HG02610 (cell line): ENCODE results near the gene METTL17.
"Not testable (repeated sequence)": the region's sequence is repeated elsewhere in the genome, so short reads cannot be mapped to it uniquely, and the experiment has no call there.

ENCODE experiments used
- ATAC-seq: cut with Tn5 transposase; IDR thresholded peaks from one replicate; pipeline ENCODE4 v1.9.1; 2021; ENCODE audit warnings: mild to moderate bottlenecking, moderate library complexity; ENCODE audit not compliant: unreplicated experiment

METTL17 gene

GRCh38 chr14:20989787-20990600 lies at the start of gene METTL17:
Gene METTL17 (plus strand): TSS chr14:20989980. CDS start chr14:20990003, 23 bp downstream.
- ATAC-seq: peak; percentile 95

DNA sequence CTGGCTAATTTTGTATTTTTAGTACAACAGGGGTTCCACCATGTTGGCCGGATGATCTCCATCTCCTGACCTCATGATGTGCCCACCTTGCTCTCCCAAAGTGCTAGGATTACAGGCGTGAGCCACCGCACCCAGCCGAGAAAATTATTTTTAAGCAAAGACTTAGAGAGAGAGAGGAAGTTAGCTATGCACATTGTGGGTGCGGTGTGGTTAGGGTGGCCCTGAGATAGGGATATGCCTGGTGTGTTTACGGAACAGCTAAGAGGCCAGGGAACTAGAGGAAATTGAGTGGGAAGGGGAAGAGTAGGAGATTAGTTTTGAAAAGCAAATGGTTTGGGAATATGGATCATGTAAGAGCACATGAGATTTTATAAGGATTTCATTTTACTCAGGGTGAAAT lies 44.6 kb upstream of the METTL17 start:
- not testable (repeated sequence) for ATAC-seq

DNA sequence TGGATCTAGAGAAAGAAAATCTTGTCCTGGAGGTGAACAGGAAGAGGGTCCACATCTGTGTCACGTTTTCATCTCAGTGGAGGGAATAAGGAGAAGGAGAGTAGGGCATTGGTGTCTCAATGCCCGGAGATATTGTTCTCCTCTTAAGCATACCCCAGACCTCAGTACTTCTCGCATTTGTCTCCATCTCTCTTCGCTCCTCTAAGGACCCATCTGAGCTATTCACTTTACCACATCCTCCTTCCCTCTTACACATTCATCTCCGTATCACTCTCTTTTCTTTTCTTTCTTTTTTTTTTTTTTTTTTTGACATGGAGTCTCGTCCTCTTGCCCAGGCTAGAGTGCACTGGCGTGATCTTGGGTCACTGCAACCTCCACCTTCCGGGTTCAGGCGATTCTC lies 43.1 kb upstream of the METTL17 start:
- not testable (repeated sequence) for ATAC-seq

DNA sequence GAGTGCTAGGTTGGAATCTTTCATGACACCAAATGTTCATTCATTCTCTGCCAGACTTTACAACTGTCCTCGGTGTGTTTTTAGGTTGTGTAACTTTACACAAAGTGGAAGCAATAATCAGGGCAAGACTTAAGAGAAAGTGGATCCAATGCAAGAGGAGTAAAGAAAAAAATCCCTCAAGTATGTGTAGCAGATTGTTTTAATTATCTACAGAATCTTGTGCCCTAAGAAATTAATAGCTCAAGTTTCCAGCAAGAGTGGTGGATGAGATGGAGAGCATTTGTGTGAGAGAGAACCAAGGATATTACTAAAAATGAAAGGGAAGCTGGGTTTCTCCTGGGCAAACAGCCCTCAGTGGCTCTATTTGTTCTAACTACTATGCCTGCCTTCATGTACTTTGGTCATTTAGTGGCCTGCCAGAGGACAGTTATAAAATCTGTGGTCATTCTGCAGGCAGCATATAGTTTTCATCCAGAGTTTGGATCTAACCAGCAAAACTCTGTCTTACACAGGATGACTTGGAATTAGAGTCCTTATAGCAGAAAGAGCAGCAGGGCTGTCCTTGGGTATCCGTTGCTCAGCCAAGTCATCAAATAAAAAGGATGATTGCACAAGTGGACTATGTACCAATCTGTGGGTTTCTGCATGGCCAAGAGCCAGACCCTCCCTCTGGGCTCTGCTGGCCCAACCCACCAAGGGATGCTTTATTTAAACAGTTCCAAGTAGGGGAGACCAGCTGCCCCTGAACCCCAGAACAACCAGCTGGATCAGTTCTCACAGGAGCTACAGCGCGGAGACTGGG lies 34.8 kb upstream of the METTL17 start, which contains the start of gene RNASE2:
Gene RNASE2, plus strand, starts transcription at position 752 of the 802 bp plus-strand sequence. CDS start 285 bp downstream, outside the sequence.
- ATAC-seq: not testable (repeated sequence)

DNA sequence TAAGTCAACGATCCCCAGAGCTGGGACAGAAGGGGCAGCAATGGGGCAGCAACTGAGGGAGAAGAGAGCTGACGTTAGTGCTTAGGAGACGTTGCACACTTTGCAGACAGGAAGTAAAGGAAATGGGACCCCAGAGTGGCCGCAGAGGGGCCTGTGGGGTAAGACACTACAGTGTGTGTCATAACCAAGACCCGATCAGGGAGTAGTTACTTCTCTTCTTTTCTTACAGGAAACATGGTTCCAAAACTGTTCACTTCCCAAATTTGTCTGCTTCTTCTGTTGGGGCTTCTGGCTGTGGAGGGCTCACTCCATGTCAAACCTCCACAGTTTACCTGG lies 34.3 kb upstream of the METTL17 start:
- not testable (repeated sequence) for ATAC-seq

DNA sequence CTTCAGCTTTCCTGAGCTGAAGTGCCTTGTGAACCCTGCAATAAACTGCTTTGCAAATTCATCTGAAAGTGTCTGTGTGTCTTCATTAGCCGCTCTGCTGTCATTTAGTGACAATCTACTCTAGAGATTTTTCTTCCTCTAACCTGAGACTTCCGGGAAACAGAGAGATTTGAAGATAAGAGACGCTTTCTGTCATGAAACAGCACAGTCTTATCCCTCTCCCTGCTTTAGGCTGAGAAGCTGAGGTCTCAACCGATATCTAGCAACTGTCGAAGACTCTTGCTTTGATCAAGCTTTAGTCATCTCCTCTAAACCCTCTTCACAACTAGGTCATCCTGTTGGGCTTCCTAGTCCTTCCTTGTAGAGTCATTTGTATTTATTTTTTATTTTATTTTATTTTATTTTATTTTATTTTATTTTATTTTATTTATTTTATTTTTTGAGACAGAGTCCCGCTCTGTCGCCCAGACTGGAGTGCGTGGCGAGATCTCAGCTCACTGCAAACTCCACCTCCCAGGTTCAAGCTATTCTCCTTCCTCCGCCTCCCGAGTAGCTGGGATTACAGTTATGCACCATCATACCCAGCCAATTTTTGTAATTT lies 33.3 kb upstream of the METTL17 start:
- no peak for ATAC-seq

- not testable (repeated sequence) for ATAC-seq
Measured at GRCh38 chr14:20958946-20959345, 30.8 kb upstream of the METTL17 start.

GRCh38 chr14:20969336-20969735 lies 20.4 kb upstream of the METTL17 start:
- no peak for ATAC-seq

- ATAC-seq: peak; percentile 2
Measured at GRCh38 chr14:20970647-20970982, 19.2 kb upstream of the METTL17 start.

DNA sequence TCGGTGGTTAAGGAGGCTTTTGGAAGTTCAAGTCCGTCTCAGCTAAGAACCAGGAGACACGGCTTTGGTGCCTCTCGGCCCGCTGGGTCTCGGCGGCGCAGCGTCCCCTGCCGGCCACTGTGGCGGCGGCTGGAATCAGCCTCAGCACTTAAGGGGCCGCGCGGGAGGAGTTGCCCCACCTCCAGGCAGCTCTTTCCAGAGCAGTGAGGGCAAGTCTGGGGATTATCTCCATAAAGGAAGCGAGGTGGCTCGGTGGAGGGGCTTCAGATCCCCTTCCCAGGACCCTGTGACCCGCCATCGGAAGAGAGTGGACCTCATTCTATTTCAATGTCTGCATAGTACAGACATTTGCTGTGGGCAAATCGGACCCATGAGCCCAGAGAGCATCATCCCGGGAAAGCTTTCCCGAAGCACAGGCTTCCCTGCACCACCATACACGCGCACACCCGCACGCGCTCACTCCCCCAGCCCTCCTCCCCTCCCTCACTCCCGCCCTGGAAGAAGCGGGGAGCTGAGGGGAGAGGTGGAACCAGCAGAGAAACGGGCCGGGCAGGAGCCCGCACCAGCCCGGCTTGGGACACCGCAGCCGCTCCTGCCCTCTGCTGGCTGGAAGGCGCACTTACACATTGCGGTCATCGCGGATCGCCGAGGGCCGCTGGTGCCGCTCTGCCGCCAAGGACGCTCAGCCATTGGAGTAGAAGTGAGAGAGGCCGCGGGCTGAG lies 18.6 kb upstream of the METTL17 start:
- peak; percentile 93 for ATAC-seq

GRCh38 chr14:20971705-20972021 lies 18.1 kb upstream of the METTL17 start:
- no peak for ATAC-seq

DNA sequence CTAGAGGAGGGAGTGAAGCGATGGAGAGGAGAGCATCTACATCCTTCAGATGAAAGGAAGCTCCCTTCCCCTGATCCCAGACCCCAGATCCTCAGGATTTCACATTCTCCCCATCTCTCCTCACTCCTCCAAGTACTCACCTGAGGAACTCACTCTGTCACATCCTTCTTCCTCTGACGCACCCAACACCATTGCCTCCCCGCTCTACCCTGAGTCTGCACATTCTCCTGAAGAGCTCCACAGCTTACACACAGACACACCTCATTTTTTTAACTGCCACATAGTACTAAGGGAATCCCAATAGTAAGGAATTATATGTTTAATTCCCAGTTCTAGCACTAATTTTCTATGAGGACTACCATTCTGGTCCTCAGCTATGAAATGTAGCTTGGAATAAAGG lies 16.3 kb upstream of the METTL17 start:
- ATAC-seq: no peak

GRCh38 chr14:20976291-20976690 lies 13.5 kb upstream of the METTL17 start:
- no peak for ATAC-seq

- ATAC-seq: no peak
Measured at GRCh38 chr14:20978687-20979086, 11.1 kb upstream of the METTL17 start.

GRCh38 chr14:20980906-20981305 lies 8.9 kb upstream of the METTL17 start:
- no peak for ATAC-seq

- ATAC-seq: no peak
Measured at GRCh38 chr14:20982646-20983369, 7.0 kb upstream of the METTL17 start.

GRCh38 chr14:20985650-20986049 lies 4.1 kb upstream of the METTL17 start:
- not testable (repeated sequence) for ATAC-seq

- ATAC-seq: no peak
Measured at GRCh38 chr14:20986811-20987210, 3.0 kb upstream of the METTL17 start.

GRCh38 chr14:20988717-20989470 lies 886 bp upstream of the METTL17 start:
- no peak for ATAC-seq

DNA sequence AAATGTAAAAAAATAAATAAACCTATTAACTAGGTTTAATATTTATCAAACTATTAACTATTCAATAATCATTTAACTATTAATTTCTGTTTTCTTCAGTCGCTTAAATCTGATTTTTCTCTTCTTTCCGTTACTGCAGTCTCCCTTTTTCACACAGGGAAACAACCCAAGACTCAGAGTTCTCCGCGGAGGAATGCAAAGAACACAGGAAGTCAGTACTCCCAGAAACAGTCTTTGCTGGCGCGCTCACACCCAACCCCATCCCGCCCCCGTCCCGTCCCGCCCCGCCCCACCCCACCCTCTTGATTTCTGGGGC lies 351 bp upstream of the METTL17 start:
- no peak for ATAC-seq
